HCT116 (cell line): ENCODE data around the gene TEF. TPM values are rescaled to one million over a fixed set of nuclear protein-coding genes. Genes with fewer than 3 reads are reported as not detected.

ENCODE experiments used
- ATAC-seq: fragments of 200-7000 bp; cut with Tn5 transposase; 2 replicates; pipeline ENCODE4 v1.9.1; 2020; ENCODE audit warnings: mild to moderate bottlenecking, moderate library complexity
- BruUV-seq: library from RNA; stranded (reverse); fragments of 400-500 nt; replicated peaks from 2 replicates; lab custom pipeline; 2021; lab: Mats Ljungman, UMichigan
- CTCF ChIA-PET: fragments of 300-600 bp; sonication (Branson Sonifier 250); formaldehyde crosslinking; loops from one replicate; lab custom pipeline; 2021; ENCODE audit warnings: antibody characterized with exemption; lab: Charles Lee
- POLR2A ChIA-PET: fragments of 300-600, 350-600 bp; sonication (Branson Sonifier 250); formaldehyde crosslinking; loops from one replicate; lab custom pipeline; 2021; ENCODE audit warnings: antibody characterized with exemption; lab: Charles Lee
- RAD21 ChIA-PET, 2 experiments: fragments of 300-600 bp; sonication (Branson Sonifier 250); formaldehyde crosslinking; loops; one replicate each; lab custom pipeline; 2023; ENCODE audit warnings: low total read pairs in 2 of 2; ENCODE audit not compliant: uncharacterized antibody in 2 of 2, unreplicated experiment in 2 of 2, low non-redundant PET in 1 of 2; lab: Charles Lee
- DNase-seq: peaks from one replicate; pipeline ENCODE4 v3.0.0-alpha.2; 2010; ENCODE audit warnings: low read depth, low spot score
- H2AFZ ChIP-seq: fragments of 200-600 bp; shearing (Covaris generic), sonication (generic); 2 replicates; pipeline ENCODE4 v1.6.1; 2017; ENCODE audit warnings: low read depth, mixed run types, mixed read lengths, antibody characterized with exemption, low read length; ENCODE audit not compliant: poor library complexity, severe bottlenecking
- H3K27ac ChIP-seq: 2 replicates; pipeline ENCODE4 v1.5.1; 2012; ENCODE audit warnings: low read depth, low read length
- H3K27me3 ChIP-seq: fragments of 200-600 bp; sonication (generic); 2 replicates; pipeline ENCODE4 v1.6.1; 2016; ENCODE audit warnings: mixed run types, low read length, mixed read lengths; ENCODE audit not compliant: insufficient read depth
- H3K36me3 ChIP-seq, 2 experiments: fragments of 200-500 bp in 1 of 2; fragments of 200-600 bp in 1 of 2; sonication (Bioruptor generic) in 1 of 2; sonication (generic) in 1 of 2; 2 replicates each; pipeline versions ENCODE4 v1.5.1 to v1.6.1; 2014 to 2016; ENCODE audit warnings: low read length in 2 of 2, inconsistent platforms in 1 of 2, mixed read lengths in 1 of 2, mixed run types in 1 of 2; ENCODE audit not compliant: insufficient read depth in 2 of 2, control insufficient read depth in 1 of 2
- H3K4me1 ChIP-seq, 2 experiments: fragments of 200-600 bp in 1 of 2; sonication (generic) in 1 of 2; 2 replicates each; pipeline versions ENCODE4 v1.5.1 to v1.6.1; 2012 to 2017; ENCODE audit warnings: low read length in 2 of 2, inconsistent platforms in 1 of 2, mild to moderate bottlenecking in 1 of 2, mixed read lengths in 1 of 2, mixed run types in 1 of 2, moderate library complexity in 1 of 2; ENCODE audit not compliant: insufficient read depth in 2 of 2, control insufficient read depth in 1 of 2
- H3K4me2 ChIP-seq: fragments of 200-600 bp; sonication (generic); 2 replicates; pipeline ENCODE4 v1.6.1; 2017; ENCODE audit warnings: mixed run types, low read length, mixed read lengths
- H3K4me3 ChIP-seq, 2 experiments: fragments of 200-600 bp in 1 of 2; sonication (generic) in 1 of 2; replicated peaks in 1 of 2; 2 replicates each; pipeline ENCODE4 v1.5.1; 2011 to 2016; ENCODE audit warnings: low read length in 2 of 2, control low read depth in 1 of 2, low read depth in 1 of 2, mild to moderate bottlenecking in 1 of 2, mixed read lengths in 1 of 2, mixed run types in 1 of 2
- H3K79me2 ChIP-seq: fragments of 200-600 bp; sonication (generic); 2 replicates; pipeline ENCODE4 v1.6.1; 2017; ENCODE audit warnings: mild to moderate bottlenecking, mixed run types, low read length, moderate library complexity, mixed read lengths; ENCODE audit not compliant: insufficient read depth
- H3K9ac ChIP-seq: fragments of 200-600 bp; sonication (generic); 2 replicates; pipeline ENCODE4 v1.6.1; 2016; ENCODE audit warnings: low read length, mixed read lengths
- H3K9me2 ChIP-seq: fragments of 200-600 bp; sonication (generic), shearing (Covaris generic); 2 replicates; pipeline ENCODE4 v1.6.1; 2017; ENCODE audit warnings: mixed run types, mild to moderate bottlenecking, moderate library complexity; ENCODE audit not compliant: insufficient read depth
- H3K9me3 ChIP-seq, 2 experiments: fragments of 200-500 bp in 1 of 2; fragments of 200-600 bp in 1 of 2; sonication (Bioruptor generic) in 1 of 2; sonication (generic) in 1 of 2; 2 replicates each; pipeline ENCODE4 v1.6.1; 2014 to 2017; ENCODE audit warnings: low read length in 2 of 2, mixed read lengths in 2 of 2, inconsistent platforms in 1 of 2, low read depth in 1 of 2, mild to moderate bottlenecking in 1 of 2, mixed run types in 1 of 2, moderate library complexity in 1 of 2; ENCODE audit not compliant: control insufficient read depth in 1 of 2, insufficient read depth in 1 of 2
- H4K20me1 ChIP-seq: fragments of 200-600 bp; sonication (generic), shearing (Covaris generic); 2 replicates; pipeline ENCODE4 v1.6.1; 2017; ENCODE audit warnings: mixed run types, mild to moderate bottlenecking, moderate library complexity; ENCODE audit not compliant: insufficient read depth
- ELF1 ChIP-seq: IDR thresholded peaks from 2 replicates; pipeline ENCODE4 v1.6.1; 2012; ENCODE audit warnings: low read depth, borderline replicate concordance
- JUND ChIP-seq: IDR thresholded peaks from 2 replicates; pipeline ENCODE4 v1.6.1; 2012
- POLR2AphosphoS5 ChIP-seq: IDR thresholded peaks from 2 replicates; pipeline ENCODE4 v1.6.1; 2011; ENCODE audit warnings: mild to moderate bottlenecking, low read depth, low read length, moderate library complexity
- SIN3A ChIP-seq: IDR thresholded peaks from 2 replicates; pipeline ENCODE4 v1.6.1; 2012; ENCODE audit warnings: low read depth
- SP1 ChIP-seq: IDR thresholded peaks from 2 replicates; pipeline ENCODE4 v1.6.1; 2012; ENCODE audit warnings: low read depth
- YY1 ChIP-seq: IDR thresholded peaks from 2 replicates; pipeline ENCODE4 v1.6.1; 2011; ENCODE audit warnings: low read length, low read depth, moderate library complexity, mild to moderate bottlenecking; ENCODE audit not compliant: insufficient replicate concordance; ENCODE audit errors: extremely low read depth
- intact Hi-C: fragments of 100-400 bp; cut with micrococcal nuclease; formaldehyde crosslinking; loops from 2 replicates; pipeline ENCODE4 v1.10.0; 2022
- total RNA-seq: library from RNA; stranded (reverse); gene quantifications from one replicate; pipeline ENCODE4 v1.2.1, GENCODE V29; 2021; ENCODE audit not compliant: unreplicated experiment
- TF ChIP-seq, protein P1 (sequence below): IDR thresholded peaks from 2 replicates; pipeline ENCODE4 v1.6.1; 2012; ENCODE audit warnings: low read depth
- TF ChIP-seq, protein P2 (sequence below): IDR thresholded peaks from 2 replicates; pipeline ENCODE4 v1.6.1; 2011; ENCODE audit warnings: mild to moderate bottlenecking, low read length, moderate library complexity; ENCODE audit not compliant: insufficient replicate concordance; ENCODE audit errors: extremely low read depth
- TF ChIP-seq, protein P3 (sequence below): IDR thresholded peaks from 2 replicates; pipeline ENCODE4 v1.6.1; 2012

TEF gene
- total RNA-seq, 1 experiment from 2014 or later = 16.5 TPM

DNA sequence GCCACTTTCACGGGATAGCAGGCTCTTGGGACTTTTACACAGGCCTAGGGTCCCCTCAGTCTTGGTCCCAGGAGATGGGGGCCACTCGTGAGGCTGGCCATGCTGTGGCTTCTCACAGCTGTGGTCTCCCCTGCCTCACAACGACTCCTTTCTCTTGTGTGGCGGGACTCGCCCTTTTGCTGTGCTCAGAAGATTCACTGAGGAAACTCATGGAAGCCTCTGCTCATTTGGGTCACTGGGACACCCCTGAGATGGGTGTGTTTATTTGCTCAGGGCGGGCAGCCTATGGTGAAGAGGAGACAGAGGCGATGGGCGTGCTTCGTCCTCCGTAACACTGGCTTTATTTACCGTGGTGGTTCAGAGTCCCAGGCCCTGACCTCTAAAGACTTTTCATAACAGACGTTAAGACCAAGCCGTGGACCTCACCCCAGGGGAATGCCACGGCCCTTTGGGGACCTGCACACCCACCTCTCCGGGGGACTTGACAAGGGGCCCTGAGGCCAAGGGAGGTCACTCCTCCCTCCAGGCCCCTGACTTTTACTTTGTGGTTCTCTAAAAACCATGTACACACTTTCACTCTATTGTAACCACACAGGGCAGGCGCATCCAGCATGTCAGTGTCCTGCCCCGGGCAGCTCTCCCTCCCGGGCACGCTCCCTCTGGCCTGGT is 15.5 kb downstream of the TEF start:
- ChIA-PET RAD21 (no interaction called here), POLR2A (no interaction called here), CTCF (no interaction called here)
- intact Hi-C loops = no loop called here
- Histone ChIP-seq H3K4me2 (no peak overlapping the region), H3K36me3 (peaks cover 6 to 9% of the 10 kb centered on the region in 2 experiments; a peak in 2 of 4 replicates), H3K9me3 (no peaks in the 10 kb centered on the region), H3K4me3 (no peak overlapping the region), H3K4me1 (peaks cover 7 to 8% of the 10 kb centered on the region in 2 experiments), H3K9me2 (no peaks in the 10 kb centered on the region), H3K9ac (no peak overlapping the region), H3K27ac (no peak overlapping the region), H3K79me2 (no peaks in the 10 kb centered on the region), H2AFZ (no peak overlapping the region), H4K20me1 (no peaks in the 10 kb centered on the region), H3K27me3 (no peaks in the 10 kb centered on the region)
- BruUV-seq = no TSS peak
- DNase-seq = no peak
- TF ChIP-seq ELF1 (no peak), POLR2AphosphoS5 (no peak), SP1 (no peak), JUND (no peak), YY1 (no peak), SIN3A (no peak)
- TF ChIP-seq, protein P1, sequence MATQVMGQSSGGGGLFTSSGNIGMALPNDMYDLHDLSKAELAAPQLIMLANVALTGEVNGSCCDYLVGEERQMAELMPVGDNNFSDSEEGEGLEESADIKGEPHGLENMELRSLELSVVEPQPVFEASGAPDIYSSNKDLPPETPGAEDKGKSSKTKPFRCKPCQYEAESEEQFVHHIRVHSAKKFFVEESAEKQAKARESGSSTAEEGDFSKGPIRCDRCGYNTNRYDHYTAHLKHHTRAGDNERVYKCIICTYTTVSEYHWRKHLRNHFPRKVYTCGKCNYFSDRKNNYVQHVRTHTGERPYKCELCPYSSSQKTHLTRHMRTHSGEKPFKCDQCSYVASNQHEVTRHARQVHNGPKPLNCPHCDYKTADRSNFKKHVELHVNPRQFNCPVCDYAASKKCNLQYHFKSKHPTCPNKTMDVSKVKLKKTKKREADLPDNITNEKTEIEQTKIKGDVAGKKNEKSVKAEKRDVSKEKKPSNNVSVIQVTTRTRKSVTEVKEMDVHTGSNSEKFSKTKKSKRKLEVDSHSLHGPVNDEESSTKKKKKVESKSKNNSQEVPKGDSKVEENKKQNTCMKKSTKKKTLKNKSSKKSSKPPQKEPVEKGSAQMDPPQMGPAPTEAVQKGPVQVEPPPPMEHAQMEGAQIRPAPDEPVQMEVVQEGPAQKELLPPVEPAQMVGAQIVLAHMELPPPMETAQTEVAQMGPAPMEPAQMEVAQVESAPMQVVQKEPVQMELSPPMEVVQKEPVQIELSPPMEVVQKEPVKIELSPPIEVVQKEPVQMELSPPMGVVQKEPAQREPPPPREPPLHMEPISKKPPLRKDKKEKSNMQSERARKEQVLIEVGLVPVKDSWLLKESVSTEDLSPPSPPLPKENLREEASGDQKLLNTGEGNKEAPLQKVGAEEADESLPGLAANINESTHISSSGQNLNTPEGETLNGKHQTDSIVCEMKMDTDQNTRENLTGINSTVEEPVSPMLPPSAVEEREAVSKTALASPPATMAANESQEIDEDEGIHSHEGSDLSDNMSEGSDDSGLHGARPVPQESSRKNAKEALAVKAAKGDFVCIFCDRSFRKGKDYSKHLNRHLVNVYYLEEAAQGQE = no peak
- TF ChIP-seq, protein P2, sequence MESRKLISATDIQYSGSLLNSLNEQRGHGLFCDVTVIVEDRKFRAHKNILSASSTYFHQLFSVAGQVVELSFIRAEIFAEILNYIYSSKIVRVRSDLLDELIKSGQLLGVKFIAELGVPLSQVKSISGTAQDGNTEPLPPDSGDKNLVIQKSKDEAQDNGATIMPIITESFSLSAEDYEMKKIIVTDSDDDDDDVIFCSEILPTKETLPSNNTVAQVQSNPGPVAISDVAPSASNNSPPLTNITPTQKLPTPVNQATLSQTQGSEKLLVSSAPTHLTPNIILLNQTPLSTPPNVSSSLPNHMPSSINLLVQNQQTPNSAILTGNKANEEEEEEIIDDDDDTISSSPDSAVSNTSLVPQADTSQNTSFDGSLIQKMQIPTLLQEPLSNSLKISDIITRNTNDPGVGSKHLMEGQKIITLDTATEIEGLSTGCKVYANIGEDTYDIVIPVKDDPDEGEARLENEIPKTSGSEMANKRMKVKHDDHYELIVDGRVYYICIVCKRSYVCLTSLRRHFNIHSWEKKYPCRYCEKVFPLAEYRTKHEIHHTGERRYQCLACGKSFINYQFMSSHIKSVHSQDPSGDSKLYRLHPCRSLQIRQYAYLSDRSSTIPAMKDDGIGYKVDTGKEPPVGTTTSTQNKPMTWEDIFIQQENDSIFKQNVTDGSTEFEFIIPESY = no peak
- TF ChIP-seq, protein P3, sequence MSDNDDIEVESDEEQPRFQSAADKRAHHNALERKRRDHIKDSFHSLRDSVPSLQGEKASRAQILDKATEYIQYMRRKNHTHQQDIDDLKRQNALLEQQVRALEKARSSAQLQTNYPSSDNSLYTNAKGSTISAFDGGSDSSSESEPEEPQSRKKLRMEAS = no peak
- ATAC-seq = no peak
